ENCODE results near the gene MT2A.

GRCh38 chr16:56649271-56649670, 40.9 kb downstream of the MT2A start:
- TF ChIP-seq CTCF (conservative IDR thresholded peaks at IDR 0.05; ENCODE audit: low read depth, low read length) (no peak), RFX5 (IDR thresholded peaks at IDR 0.05; ENCODE audit: low read depth, low read length) (no peak), SMC3 (IDR thresholded peaks at IDR 0.05; ENCODE audit: low read depth, low read length) (no peak)
